Activated CD4-positive, CD25-positive, alpha-beta regulatory T cell treated with anti-CD3 and anti-CD28 coated beads, Interleukin-2, amount 50 U/mL, for 24 hours (primary cell): Measurements from ENCODE around the gene USP54.
"Not testable (repeated sequence)": the region's sequence is repeated elsewhere in the genome, so short reads cannot be mapped to it uniquely, and the experiment has no call there.

Source experiments
- ATAC-seq, 2 donors: fragments of 150-1000 bp; cut with Tn5 transposase; one replicate each; pipeline ENCODE4 v1.10.0; 2021; ENCODE audit warnings: mild to moderate bottlenecking in 1 of 2, moderate library complexity in 1 of 2

Gene USP54

DNA sequence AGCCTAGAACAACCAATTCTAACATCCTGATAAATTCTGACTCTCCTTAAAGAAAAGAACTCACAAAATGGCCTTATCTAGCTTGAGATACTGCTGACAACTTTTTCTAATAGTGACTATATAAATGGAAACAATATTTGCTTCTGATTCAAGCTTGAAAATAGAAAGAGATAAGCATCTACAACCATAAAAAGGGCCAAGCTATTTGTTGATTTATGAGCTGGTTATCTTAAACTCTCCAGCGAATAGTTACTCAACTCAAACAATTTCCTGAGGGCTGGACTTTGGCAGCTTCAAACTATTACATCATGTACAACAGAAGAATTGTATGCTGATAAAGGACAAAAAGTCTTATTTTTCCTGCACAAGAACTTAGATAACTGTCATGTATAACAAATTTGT is 4.6 kb downstream of the USP54 start:
- ATAC-seq = no peak

DNA sequence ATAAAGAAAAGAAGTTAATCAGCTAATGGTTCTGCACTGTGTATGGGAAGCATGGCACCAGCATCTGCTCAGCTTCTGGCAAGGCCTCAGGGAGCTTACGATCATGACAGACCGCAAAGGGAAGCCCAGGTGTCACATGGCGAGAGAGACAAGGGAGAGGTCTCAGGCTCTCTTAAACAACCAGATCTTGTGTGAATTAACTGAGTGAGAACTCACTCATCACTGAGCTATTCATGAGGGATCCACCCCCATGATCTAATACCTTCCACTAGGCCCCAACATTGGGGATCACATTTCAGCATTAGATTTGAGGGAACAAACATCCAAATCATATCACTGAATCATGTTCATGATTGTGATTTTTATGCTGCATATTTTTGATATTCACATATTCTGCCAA is 5.8 kb downstream of the USP54 start:
- no peak for ATAC-seq

DNA sequence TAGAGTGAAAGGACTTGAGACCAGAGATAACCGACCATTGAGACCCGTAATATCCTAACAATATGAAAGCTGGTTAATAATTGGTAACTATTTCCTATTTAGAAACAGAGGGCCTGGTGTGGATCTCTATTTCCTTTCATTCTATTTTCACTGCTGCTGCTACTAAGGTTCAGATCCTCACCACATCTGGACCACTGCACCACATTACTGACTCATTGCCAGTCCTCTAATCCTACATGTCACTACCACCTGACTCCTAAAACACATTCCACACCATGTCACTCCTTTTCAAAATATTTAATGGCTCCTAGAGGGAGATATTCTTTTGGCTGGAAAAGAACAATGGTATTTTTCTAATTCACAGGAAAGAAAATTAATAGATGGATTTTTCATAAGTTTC is 6.4 kb downstream of the USP54 start:
- no peak for ATAC-seq

DNA sequence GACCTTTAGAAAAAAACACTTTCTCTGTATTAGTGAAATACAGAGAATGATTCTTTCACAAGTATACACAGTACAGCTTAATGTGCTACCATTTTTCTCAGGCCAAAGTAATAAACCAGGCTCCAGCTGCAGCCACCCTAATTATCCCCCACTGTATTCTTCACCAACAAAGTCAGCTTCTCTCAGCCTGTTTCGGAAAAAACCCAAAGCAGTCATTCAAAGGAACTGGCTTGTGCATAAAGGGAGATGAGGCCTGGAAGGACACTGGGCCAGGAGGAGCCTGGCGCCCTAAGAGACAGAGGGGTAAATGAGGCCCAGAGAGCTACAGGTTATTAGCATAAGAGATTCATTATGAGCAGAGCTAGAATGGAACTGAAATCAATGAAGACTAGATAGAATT is 9.2 kb downstream of the USP54 start:
- no peak for ATAC-seq

DNA sequence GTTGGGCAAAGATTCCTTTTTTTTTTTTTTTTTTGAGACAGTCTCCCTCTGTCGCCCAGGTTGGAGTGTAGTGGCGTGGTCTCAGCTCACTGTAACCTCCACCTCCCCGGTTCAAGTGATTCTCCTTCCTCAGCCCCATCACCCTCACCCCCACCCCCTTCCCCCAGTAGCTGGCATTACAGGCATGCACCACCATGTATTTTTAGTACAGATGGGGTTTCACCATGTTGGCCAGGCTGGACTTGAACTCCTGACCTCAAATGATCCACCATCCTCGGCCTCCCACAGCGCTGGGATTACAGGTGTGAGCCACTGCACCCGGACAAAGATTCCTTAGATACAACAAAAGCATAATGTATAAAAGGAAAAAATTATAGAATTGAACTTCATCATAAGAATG is 12.2 kb downstream of the USP54 start:
- not testable (repeated sequence) for ATAC-seq

DNA sequence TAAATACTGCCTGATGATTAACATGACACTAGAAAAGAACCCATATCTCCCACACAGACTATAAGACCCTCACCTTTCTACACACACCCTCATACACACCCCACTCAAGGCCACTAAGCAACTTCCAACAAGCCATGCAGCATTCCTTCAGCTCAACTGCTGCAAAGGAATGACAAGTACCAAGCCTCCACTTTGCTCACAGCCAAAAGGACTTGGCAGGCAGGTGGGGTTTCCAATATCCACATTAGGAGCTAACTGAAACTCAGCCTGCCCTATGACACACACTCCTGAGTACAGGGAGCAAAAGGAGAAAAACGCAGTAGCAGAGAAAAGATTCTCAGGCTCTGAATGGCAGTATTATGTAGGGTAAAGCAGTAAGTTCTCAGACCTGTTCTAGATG is 13.4 kb downstream of the USP54 start:
- ATAC-seq = no peak

DNA sequence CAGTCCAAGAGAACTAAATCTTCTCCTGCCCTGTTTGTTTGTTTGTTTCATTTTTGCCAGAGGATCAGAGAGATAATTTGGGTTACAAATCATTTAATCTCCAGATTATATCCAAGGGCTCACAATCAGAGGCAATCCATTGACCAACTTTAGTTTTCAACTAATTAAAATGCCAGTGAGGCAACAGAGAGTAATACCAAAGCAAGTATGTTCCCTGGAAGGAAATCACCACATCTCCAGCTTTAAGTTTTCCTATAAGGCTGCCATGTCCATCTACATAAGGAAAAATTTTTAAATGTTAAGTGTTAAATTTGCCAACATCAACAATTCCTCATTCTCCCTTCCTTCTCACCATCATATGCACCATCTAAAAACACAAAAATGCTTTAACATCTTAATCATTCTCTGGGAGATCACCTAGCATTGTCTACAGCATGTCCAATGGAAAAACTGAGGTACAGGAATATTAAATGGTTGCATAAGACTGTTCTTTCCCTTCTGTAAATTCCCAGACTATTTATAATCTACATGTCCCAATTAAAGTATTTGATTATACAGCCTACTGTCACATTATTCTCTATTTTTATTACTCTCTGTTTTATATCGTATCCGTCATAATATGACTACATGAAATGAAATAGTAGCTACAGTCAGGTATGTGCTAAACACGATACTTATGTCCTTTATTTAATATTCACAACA is 14.1 kb downstream of the USP54 start:
- no peak for ATAC-seq

DNA sequence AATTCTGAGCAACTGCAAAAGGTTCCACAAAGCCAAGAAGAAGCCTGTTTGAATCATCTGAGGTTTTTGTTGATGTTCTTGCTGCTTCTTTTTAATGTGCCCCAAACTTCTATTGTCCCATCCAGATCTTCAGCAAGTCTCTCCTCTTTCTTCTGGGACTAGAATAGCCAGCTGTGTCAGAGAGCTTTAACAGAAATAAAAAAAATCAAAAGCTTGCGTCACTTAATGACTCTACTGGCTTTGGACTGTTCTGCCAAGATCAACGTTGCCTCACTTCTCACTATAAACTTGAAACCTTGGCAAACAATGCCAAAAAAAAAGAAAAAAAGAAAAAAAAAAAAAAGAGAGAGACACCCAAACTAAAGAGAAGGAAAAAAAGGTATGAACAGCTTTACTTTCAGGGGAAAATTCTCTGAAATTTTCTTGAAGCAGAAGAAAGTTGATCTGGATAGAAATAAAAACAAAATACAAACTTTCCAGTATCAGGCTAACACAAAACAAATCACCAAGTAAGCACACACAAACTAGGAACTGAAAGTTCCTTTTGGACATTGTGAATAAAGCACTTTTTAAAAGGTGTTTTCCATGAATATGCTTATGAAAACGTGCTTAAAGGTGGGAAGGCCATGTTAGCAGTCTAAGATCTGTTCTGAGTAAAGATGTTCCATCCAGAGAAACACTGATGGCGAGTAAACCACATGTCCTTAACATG is 14.8 kb downstream of the USP54 start:
- no peak for ATAC-seq

DNA sequence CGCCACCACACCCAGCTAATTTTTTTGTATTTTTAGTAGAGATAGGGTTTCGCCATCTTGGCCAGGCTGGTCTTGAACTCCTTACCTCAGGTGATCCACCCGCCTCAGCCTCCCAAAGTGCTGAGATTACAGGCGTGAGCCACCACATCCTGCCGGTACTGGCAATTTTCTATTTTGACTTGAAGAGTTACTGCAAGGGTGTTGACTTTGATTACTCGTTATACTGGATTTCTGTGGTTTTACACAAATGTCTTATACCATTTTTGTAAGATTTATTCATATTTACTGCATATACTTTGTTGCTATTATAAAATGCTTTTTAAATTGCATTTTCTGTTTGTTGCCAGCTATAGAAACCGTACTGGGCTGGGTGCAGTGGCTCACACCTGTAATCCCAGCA is 24.1 kb downstream of the USP54 start:
- not testable (repeated sequence) for ATAC-seq

DNA sequence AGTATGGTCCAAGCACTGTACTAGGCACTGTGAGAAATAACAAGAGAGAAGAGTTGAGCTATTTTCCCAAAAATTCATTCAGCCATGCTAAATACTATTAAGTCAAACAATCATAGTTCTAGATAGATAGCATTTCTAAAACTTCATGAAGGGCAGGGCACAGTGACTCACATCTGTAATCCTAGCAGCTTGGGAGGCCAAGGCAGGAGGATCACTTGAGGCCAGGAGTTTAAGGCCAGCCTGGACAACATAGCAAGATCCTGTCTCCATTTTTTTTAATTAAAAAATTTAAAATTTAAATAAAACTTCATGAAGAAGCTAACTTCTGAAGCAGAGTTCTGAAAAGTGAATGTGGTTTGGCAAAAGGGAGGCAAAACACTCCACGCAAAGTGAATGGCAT is 29.9 kb downstream of the USP54 start:
- no peak for ATAC-seq

DNA sequence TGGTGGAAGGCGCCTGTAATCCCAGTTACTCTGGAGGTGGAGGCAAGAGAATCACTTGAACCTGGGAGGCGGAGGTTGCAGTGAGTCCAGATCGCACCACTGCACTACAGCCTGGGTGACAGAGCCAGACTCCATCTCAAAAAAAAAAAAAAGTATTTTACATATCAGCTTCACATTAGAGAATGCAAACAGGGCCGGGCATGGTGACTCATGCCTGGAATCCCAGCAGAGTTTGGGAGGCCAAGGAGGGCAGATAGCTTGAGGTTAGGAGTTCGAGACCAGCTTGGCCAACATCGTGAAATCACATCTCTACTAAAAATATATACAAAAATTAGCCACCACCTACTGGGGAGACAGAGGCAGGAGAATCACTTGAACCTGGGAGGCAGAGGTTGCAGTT is 31.6 kb downstream of the USP54 start:
- ATAC-seq = no peak

DNA sequence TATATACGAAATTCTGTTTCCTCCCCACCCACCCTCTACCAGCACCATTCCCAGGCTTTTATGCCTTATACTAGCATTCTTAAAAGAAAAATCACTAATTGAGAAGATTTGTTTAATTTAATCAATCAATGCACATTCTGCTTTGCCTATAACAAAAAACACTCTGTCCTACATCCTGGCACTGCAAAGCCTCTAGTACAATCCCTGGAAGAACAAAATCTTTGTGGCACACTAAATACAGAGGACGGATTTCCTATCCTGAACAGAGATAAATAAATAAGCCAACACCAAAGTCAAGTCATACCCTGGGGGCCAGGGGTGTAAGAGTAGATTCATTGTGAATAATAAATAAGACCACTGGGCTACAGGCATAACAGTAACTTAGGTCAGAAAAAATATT is 34.3 kb downstream of the USP54 start:
- ATAC-seq = no peak

DNA sequence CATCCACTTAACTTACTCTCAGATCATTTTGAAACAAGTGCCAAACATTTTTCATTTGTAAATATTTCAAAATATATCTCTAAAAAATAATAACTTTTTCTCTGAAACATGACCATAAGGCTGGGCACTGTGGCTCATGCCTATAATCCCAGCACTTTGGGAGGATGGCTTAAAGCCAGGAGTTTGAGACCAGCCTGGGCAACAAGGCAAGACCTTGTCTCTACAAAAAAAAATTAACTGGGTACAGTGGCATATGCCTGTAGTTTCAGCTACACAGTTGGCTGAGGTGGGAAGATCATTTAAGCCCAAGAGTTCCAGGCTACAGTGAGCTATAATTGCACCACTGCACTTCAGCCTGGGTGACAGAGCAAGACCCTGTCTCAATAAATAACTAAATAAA is 36.4 kb downstream of the USP54 start:
- ATAC-seq = no peak

DNA sequence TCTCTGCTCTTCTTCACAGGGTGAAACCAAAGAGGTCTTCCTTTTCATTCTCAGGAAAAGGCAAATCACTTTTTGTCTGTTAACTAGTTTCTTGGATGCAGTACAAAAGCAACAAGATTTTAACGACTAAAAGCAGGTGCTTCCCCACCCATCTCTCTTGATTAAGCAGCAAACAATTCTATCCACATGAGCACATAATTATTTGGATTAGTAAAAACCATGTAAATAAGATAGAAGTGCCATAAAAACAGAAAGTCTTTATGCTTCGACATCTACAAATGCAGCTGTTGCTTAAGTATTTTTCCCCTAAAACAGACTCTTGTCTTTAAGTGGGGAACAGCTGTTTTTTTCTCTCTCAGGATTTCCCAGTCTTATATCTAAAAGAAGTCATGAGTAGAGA is 37.4 kb downstream of the USP54 start:
- no peak for ATAC-seq

DNA sequence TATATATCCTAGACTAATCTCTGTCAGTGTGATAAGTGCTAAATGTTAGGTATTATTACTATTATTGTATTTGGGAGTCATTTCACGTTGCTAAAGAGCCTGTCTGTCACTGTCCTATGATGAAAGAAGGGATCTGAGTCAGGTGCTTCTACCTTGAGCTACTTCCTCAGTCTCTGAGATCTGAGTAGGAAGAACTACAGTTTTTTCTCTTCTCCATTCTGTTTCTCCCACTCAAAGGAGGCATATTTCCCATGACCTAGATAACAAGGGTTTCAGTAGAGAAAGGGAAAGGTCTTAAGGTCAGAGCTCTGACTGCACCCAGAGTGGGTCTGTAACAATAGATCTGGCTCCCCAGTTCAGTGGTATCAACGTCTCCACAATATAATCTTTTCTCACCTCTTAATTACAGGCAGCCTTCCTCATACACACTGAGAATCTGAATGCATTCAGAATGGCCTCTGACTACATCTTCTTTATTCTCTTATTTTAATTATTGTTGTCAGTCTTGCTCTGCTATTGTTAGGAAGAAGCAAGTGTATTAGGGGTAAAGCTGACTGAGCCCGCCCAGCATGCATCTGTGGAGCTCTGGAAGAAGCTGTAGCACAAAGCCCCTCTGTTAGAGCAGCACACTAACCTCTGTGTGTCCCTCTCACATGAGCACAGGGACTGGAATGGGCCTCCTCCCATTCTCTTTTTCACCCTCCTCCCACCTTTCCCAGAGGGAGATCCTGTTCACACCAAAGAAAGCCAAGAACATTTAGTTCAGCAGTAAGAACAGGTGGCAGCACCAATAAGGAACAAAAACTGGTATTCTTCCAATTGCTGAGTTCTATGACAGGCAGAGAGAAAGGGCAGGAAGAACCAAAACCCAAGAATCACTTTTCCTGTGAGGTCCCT is 38.1 kb downstream of the USP54 start:
- ATAC-seq = no peak

DNA sequence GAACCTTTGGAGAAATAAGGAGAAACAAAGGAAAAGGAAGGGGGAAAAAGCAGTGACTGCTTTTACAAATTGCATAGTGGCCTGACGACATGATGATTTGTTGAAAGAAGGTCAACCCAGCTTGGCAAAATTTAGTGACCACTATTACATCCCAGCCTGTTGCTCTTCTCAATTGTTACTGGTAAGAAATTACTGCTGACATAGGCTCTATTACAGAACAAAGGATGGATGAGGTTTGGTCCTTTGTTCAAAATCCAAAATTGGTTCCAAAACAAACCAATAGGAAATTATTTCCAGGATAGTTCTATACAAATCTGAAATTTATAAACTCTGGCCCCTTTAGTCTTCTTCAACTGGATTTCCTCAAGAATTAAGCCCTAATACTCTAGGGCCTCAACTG is 39.6 kb downstream of the USP54 start:
- no peak for ATAC-seq

DNA sequence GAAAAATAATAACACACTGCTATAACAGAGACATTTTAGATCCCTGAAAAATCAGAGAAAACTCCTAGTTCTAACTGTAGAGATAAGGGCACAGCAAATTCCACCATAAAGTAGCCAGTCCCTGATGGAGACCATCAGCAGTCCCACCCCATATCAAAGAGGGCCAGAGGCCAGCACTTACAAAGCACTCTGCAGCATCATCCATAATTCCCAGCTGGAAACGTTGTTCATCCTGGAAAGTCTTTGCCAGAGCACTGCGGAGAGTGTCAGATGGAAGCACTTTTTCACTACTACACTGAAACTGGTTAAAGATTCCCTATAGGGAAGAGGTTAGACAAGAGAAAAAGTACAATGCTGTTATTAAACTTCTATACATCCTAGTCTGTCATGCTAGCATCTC is 45.8 kb downstream of the USP54 start:
- ATAC-seq = no peak

DNA sequence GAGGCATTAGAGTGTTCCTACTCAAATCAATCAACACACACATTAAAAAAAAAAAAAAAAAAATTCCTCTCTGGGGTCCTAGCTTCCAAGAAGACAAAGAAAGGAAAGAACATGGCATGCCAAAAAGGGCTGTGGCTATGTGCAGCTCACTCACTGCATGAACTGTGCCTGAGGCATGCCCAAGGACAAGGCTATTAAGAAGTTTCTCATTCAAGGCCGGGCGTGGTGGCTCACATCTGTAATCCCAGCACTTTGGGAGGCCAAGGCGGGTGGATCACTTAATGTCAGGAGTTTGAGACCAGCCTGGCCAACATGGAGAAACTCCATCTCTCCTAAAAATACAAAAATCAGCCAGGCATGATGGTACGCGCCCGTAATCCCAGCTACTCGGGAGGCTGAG is 53.4 kb downstream of the USP54 start:
- ATAC-seq = no peak

DNA sequence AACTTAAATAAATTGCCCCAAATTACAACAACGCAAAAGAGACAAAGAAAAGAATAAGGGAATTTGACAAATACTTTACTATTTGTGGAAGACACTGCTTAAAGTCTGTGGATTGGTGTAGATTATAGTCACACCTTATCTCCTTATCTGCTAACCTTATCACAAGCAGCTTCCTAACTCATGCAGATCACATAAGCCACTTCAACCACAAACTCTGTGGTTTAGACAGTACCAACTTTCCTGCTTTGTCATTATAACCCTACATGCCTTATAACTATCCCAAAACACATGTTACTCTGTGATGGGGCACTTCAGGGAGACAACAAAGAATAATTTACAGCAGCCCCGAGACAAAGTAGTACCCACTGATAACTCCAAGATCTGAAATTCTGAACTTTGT is 53.9 kb downstream of the USP54 start:
- no peak for ATAC-seq

DNA sequence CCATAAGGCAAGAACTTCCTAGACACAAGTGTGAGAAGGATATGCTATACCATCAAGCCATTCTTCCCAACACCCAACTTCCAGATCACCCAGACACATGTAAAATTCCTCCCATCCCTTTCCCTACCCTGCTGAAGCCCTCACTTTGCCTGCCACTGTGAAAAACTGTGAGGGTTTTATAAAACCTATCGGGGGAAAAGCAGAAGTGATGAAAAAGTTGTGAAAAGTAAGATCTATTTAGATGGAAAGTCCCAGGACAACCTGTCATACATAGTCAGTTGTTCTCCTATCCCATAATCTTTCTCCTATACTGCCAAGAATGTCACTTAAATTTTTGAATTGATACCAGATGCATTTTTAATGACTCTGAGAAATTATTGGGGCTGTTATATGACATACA is 56.3 kb downstream of the USP54 start:
- no peak for ATAC-seq

DNA sequence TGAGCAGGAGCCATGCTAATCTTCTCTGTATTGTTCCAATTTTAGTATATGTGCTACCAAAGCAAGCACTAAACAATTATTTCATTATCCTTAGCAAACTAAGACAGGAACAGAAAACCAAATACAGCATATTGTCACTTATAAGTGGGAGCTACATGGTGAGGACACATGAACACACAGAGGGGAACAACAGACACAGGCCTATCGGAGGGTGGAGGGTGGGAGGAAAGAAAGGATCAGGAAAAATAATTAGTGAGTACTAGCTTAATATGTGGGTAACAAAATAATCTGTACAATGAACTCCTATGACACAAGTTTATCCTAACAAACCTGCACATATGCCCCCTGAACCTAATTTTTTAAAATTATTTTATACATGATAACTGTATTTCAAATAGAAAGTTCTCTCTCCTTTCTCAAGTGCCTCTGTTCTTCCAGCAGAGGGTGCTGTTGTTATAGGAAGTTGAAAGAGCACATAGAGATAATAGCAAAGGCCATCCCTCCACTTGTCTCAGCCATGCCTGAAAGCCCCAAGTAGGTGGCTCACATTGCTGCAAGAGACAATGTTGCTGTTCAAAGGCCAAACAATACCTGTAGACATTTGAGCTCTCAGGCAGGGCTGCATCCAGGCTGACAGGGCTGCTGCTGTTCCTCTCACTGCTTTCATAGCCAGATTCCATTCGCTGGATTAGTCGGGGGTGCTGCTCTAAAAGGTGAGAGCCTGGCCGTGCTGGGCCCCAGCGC is 61.9 kb downstream of the USP54 start:
- peak; percentile 63 to 72 for ATAC-seq

DNA sequence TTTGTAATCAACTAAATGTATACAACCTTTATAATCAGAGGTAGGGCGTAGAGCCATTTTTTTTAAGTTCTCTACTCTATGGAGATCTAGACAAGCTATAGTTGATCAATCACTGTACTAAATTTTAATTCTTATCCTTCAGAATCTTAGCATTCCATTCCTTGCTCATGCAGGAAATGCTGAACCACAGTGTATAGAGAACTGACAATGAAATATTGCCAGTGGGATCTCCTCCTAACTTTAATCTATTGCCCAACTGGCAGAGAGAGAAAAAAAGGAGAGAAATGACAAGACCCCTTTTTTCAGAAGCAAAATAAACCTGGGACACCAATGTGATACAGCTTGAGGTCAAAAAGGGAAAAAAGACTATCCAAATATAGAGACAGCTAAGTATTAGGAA is 68.9 kb downstream of the USP54 start:
- no peak for ATAC-seq

DNA sequence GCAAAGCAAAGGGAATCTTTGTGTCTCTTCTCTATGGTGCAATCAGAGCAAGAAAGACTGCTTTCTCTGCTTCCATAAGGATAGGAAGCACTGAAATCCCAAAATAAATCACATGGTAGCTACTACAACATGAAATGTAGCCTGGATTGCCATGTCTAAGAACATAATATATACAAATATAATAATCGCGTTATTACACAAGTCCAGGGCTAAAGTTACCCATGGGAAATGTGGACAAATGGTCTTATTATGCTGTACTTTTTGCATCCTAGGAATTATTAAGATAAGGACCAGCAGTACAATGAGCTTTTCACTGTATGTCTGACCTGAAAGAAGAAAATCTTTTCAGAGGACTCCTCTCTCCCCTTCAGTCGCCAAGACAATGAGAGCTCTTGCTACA is 71.8 kb downstream of the USP54 start:
- ATAC-seq = no peak
